Limb (tissue), 2 donors: ENCODE measurements around the gene DYRK1B.
A peak's percentile ranks its signal among the peaks of the same experiment; 100 is the strongest.
"Not testable (repeated sequence)": the region's sequence is repeated elsewhere in the genome, so short reads cannot be mapped to it uniquely, and the experiment has no call there.

Experiments used
- DNase-seq, 2 donors: peaks; one replicate each; pipeline ENCODE4 v3.0.0-alpha.2; 2016; ENCODE audit errors: extremely low spot score in 2 of 2

Gene DYRK1B

GRCh38 chr19:39810424-39810823, 23.5 kb downstream of the DYRK1B start:
- DNase-seq = no peak

DNA sequence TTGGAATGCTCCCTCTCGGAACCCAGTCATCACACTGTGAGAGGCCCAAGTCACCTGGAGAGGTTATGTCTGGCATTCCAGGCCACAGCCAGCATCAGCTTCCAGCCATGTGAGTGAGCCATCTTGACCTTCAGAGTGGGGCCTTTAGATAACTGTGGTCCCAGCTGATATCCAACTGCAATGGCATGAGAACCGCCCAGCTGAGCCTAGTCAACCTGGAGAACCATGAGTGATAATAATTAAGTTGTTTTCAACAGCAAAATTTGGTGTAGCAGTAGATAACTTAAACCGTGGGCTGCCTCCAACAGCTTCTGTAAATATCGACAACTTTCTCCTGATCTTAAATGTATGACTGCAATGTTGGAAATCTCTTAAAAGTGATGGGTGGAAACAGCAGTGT, 24.6 kb downstream of the DYRK1B start:
- DNase-seq = no peak

- not testable (repeated sequence) for DNase-seq
Observed at GRCh38 chr19:39808688-39809087, 25.3 kb downstream of the DYRK1B start.

DNA sequence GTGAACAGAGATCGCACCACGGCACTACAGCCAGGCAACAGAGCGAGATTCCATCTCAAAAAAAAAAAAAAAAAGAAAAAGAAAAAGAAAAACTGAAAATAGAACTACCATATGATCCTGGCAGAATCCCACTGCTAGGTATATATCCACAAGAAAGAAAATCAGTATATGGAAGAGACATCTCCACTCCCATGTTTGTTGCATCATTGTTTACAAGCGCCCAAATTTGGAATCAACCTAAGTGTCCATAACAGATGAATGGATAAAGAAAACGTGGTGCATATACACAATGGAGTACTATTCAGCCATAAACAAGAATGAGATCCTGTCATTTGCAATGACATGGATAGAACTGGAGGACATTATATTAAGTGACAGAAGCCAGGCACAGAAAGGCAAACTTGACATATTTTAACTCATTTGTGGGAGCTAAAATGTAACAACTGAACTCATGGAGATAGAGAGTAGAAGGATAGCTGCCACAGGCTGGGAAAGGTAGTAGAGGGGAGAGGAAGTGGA, 26.1 kb downstream of the DYRK1B start:
- DNase-seq = no peak

GRCh38 chr19:39805104-39805503, 28.9 kb downstream of the DYRK1B start:
- DNase-seq = no peak

- no peak for DNase-seq
Observed at GRCh38 chr19:39802958-39803357, 31.0 kb downstream of the DYRK1B start.

DNA sequence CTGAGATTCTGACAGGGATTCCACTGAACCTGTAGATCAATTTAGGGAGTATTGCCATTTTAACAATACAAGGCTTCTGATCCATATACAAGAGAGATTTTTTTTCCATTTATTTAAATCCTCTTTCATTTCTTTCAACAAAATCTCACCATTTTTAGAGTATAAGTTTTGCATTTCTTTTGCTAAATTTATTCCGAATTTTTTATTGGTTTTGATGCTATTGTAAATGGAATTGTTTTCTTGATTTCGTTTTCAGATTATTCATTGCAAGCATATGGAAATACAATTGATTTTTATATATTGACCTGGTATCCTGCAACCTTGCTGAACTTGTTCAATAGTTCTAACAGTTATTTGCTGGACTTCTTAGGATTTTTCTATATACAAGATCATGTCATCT, 36.9 kb downstream of the DYRK1B start:
- DNase-seq = no peak

GRCh38 chr19:39796000-39796498, 37.9 kb downstream of the DYRK1B start:
- no peak for DNase-seq

DNA sequence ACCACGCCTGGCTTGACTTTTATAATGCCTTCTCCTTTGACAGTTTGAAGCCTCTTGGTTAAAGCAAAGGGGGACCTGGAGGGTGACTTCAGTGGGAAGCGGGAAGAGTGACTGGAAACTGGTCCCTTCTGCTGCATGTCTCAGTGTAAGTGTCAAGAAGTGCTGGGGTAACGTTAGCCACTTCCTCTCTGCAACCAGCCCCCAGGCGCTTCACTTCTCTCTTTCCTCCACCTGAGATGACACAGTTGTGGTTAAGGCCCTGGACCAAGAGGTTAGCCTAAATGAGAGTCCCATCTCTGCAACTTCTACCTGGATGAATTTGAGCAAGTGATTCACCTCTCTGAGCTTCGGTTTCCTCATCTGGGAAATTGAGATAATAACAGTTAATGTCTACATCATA, 39.0 kb downstream of the DYRK1B start:
- DNase-seq = no peak

DNA sequence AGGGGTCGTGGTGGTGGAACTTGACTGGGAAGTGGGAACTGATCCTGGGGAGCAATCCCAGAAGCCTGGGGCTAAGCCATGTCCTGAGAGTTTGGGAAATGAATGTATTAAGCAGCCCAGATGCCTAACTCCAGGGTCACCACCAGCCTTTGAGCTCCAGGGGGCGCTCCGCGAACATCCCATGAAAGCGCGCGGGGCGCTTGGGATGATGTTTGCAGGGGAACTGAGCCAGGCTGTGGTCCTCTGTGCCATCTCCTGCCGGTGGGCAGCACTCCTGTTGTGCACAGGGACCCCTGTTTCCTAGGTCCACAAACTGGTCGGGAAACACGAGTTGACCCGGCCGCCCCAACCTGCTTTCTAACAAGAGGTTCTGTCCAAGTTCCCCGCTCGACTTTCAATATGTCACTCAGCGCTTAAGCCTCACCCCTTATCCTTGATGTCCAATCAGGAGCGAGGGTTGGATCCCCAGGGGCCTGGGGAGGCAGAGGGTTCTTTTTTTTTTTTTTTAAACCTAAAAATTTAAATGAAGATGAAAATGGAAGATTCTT, 40.9 kb downstream of the DYRK1B start:
- peak; percentile 75 to 86 for DNase-seq

GRCh38 chr19:39788244-39788643, 45.7 kb downstream of the DYRK1B start:
- DNase-seq = no peak

GRCh38 chr19:39780894-39781293, 53.1 kb downstream of the DYRK1B start:
- DNase-seq = no peak

- no peak for DNase-seq
Observed at GRCh38 chr19:39778763-39779162, 55.2 kb downstream of the DYRK1B start, which contains the start of gene LEUTX. Gene LEUTX, plus strand, starts transcription at chr19:39778854. Its CDS starts 67 bp downstream, at chr19:39778921.
